ENCODE data around the gene GSN. TPM values are rescaled to one million over a fixed set of nuclear protein-coding genes. Genes with fewer than 3 reads are reported as not detected.

Gene GSN
- total and polyA plus RNA-seq, 2 of the 13 experiments (the other 11 are each of a cell fraction or from before 2014, with no cell fraction given), result 294 to 307 TPM

DNA sequence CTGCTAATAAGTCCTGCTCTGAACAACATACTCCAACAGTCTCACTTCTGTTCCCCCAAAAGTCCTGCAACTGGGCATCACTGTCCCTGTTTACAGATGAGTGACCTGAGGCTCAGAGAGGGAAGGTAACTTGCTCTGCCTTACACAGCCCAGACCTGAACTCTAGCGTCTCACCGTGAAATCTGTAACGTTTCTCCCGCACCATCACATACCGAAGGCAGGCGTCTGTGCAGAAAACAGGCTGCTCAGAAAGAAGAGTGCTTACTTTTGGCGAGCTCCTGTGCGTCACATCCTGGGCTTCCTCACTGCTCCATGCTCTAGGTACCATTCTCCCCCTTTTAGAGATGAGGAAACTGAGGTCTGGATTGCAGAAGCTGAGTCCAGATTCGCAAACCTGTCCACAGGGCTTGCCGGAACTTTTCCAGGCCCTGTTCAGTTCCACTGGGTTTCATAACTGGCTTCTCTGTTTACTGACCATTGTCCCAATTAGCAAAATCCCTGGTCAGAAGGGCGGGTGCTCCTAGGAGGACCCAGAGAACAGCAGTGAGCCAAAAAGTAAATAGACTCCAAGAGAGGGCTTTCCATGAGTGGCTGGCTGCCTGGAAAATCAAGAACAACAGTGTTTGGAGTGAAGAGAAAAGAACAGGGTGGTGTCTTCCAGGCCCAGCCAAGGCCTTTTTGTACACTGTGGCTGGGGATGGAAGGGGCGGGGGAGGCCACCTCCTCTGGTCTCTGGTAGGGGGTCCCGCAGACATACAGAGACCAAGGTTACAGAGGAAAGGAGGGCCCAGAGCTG is 27.1 kb downstream of the GSN start (continued):
- TF ChIP-seq, protein P1, sequence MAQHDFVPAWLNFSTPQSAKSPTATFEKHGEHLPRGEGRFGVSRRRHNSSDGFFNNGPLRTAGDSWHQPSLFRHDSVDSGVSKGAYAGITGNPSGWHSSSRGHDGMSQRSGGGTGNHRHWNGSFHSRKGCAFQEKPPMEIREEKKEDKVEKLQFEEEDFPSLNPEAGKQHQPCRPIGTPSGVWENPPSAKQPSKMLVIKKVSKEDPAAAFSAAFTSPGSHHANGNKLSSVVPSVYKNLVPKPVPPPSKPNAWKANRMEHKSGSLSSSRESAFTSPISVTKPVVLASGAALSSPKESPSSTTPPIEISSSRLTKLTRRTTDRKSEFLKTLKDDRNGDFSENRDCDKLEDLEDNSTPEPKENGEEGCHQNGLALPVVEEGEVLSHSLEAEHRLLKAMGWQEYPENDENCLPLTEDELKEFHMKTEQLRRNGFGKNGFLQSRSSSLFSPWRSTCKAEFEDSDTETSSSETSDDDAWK (CRISPR knock-in tag; IDR thresholded peaks at IDR 0.05), result no peak
- TF ChIP-seq, protein P2, sequence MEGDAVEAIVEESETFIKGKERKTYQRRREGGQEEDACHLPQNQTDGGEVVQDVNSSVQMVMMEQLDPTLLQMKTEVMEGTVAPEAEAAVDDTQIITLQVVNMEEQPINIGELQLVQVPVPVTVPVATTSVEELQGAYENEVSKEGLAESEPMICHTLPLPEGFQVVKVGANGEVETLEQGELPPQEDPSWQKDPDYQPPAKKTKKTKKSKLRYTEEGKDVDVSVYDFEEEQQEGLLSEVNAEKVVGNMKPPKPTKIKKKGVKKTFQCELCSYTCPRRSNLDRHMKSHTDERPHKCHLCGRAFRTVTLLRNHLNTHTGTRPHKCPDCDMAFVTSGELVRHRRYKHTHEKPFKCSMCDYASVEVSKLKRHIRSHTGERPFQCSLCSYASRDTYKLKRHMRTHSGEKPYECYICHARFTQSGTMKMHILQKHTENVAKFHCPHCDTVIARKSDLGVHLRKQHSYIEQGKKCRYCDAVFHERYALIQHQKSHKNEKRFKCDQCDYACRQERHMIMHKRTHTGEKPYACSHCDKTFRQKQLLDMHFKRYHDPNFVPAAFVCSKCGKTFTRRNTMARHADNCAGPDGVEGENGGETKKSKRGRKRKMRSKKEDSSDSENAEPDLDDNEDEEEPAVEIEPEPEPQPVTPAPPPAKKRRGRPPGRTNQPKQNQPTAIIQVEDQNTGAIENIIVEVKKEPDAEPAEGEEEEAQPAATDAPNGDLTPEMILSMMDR (CRISPR knock-in tag; IDR thresholded peaks at IDR 0.05), result no peak
- TF ChIP-seq CEBPG (CRISPR knock-in tag; IDR thresholded peaks at IDR 0.05) (peak; percentile 70), KDM6A (CRISPR knock-in tag; IDR thresholded peaks at IDR 0.05; ENCODE audit: low read depth) (0 out of 2 replicates have a peak, but pooled peaks have one; percentile 23), FOSL2 (CRISPR knock-in tag; IDR thresholded peaks at IDR 0.05) (peak; percentile 68), MIXL1 (CRISPR knock-in tag; IDR thresholded peaks at IDR 0.05) (peak; percentile 81), TARDBP (CRISPR knock-in tag; IDR thresholded peaks at IDR 0.05) (peak; percentile 77; the same call in 1 of the 2 replicates), POLR2G (IDR thresholded peaks at IDR 0.05; ENCODE audit: low read depth, low read length) (peak; percentile 30; the same call in 1 of the 2 replicates), SIX1 (CRISPR knock-in tag; IDR thresholded peaks at IDR 0.05; ENCODE audit: borderline replicate concordance) (peak; percentile 53; the same call in 1 of the 2 replicates), HOXA7 (CRISPR knock-in tag; IDR thresholded peaks at IDR 0.05) (no peak), SOX13 (IDR thresholded peaks at IDR 0.05) (peak; percentile 66), SOX13 (CRISPR knock-in tag; conservative IDR thresholded peaks at IDR 0.05 in 1 of 2, IDR thresholded peaks at IDR 0.05 in 1 of 2) (peak in 1 of 2 experiments; percentile 91; a peak in 2 of 4 replicates)
- TF ChIP-seq, protein P3, sequence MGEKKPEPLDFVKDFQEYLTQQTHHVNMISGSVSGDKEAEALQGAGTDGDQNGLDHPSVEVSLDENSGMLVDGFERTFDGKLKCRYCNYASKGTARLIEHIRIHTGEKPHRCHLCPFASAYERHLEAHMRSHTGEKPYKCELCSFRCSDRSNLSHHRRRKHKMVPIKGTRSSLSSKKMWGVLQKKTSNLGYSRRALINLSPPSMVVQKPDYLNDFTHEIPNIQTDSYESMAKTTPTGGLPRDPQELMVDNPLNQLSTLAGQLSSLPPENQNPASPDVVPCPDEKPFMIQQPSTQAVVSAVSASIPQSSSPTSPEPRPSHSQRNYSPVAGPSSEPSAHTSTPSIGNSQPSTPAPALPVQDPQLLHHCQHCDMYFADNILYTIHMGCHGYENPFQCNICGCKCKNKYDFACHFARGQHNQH (CRISPR knock-in tag; IDR thresholded peaks at IDR 0.05), result 0 out of 2 replicates have a peak, but pooled peaks have one; percentile 18
- TF ChIP-seq, protein P4, sequence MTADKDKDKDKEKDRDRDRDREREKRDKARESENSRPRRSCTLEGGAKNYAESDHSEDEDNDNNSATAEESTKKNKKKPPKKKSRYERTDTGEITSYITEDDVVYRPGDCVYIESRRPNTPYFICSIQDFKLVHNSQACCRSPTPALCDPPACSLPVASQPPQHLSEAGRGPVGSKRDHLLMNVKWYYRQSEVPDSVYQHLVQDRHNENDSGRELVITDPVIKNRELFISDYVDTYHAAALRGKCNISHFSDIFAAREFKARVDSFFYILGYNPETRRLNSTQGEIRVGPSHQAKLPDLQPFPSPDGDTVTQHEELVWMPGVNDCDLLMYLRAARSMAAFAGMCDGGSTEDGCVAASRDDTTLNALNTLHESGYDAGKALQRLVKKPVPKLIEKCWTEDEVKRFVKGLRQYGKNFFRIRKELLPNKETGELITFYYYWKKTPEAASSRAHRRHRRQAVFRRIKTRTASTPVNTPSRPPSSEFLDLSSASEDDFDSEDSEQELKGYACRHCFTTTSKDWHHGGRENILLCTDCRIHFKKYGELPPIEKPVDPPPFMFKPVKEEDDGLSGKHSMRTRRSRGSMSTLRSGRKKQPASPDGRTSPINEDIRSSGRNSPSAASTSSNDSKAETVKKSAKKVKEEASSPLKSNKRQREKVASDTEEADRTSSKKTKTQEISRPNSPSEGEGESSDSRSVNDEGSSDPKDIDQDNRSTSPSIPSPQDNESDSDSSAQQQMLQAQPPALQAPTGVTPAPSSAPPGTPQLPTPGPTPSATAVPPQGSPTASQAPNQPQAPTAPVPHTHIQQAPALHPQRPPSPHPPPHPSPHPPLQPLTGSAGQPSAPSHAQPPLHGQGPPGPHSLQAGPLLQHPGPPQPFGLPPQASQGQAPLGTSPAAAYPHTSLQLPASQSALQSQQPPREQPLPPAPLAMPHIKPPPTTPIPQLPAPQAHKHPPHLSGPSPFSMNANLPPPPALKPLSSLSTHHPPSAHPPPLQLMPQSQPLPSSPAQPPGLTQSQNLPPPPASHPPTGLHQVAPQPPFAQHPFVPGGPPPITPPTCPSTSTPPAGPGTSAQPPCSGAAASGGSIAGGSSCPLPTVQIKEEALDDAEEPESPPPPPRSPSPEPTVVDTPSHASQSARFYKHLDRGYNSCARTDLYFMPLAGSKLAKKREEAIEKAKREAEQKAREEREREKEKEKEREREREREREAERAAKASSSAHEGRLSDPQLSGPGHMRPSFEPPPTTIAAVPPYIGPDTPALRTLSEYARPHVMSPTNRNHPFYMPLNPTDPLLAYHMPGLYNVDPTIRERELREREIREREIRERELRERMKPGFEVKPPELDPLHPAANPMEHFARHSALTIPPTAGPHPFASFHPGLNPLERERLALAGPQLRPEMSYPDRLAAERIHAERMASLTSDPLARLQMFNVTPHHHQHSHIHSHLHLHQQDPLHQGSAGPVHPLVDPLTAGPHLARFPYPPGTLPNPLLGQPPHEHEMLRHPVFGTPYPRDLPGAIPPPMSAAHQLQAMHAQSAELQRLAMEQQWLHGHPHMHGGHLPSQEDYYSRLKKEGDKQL (CRISPR knock-in tag; IDR thresholded peaks at IDR 0.05; ENCODE audit: low read depth), result no peak
- TF ChIP-seq, protein P5, sequence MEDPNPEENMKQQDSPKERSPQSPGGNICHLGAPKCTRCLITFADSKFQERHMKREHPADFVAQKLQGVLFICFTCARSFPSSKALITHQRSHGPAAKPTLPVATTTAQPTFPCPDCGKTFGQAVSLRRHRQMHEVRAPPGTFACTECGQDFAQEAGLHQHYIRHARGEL (CRISPR knock-in tag; IDR thresholded peaks at IDR 0.05), result no peak
- TF ChIP-seq, protein P6, sequence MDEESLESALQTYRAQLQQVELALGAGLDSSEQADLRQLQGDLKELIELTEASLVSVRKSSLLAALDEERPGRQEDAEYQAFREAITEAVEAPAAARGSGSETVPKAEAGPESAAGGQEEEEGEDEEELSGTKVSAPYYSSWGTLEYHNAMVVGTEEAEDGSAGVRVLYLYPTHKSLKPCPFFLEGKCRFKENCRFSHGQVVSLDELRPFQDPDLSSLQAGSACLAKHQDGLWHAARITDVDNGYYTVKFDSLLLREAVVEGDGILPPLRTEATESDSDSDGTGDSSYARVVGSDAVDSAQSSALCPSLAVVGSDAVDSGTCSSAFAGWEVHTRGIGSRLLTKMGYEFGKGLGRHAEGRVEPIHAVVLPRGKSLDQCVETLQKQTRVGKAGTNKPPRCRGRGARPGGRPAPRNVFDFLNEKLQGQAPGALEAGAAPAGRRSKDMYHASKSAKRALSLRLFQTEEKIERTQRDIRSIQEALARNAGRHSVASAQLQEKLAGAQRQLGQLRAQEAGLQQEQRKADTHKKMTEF (CRISPR knock-in tag; IDR thresholded peaks at IDR 0.05), result 0 out of 2 replicates have a peak, but pooled peaks have one; percentile 57

Measured in HepG2 (cell line).